Neural cell (in vitro differentiated cells): ENCODE results near the gene PLD1. TPM values are rescaled to one million over a fixed set of nuclear protein-coding genes. Genes with fewer than 3 reads are reported as not detected.

Experiments
- H2AFZ ChIP-seq: fragments of 200-600, 300-800 bp; sonication (generic), shearing (Covaris generic); 2 replicates; pipeline ENCODE4 v1.6.0; 2014; ENCODE audit warnings: low read depth, mild to moderate bottlenecking, antibody characterized with exemption, low read length, moderate library complexity
- H3F3A ChIP-seq: fragments of 200-600 bp; shearing (Covaris generic); 2 replicates; pipeline ENCODE4 v1.6.1; 2016; ENCODE audit warnings: mild to moderate bottlenecking, moderate library complexity, mixed read lengths, antibody characterized with exemption, low read length; ENCODE audit not compliant: insufficient read depth, poor library complexity, severe bottlenecking
- H3K27ac ChIP-seq: fragments of 200-600, 300-800 bp; sonication (generic), shearing (Covaris generic); 2 replicates; pipeline ENCODE4 v1.5.1; 2014; ENCODE audit warnings: mild to moderate bottlenecking, low read length, moderate library complexity
- H3K27me3 ChIP-seq: fragments of 300-800, 200-600 bp; sonication (generic), shearing (Covaris generic); 2 replicates; pipeline ENCODE4 v1.6.0; 2014; ENCODE audit warnings: mild to moderate bottlenecking, low read depth, low read length, moderate library complexity; ENCODE audit not compliant: insufficient read depth
- H3K36me3 ChIP-seq: fragments of 300-800, 200-600 bp; sonication (generic), shearing (Covaris generic); 2 replicates; pipeline ENCODE4 v1.5.1; 2014; ENCODE audit warnings: mild to moderate bottlenecking, antibody characterized with exemption, low read length, moderate library complexity; ENCODE audit not compliant: insufficient read depth
- H3K4me2 ChIP-seq: fragments of 300-800, 200-600 bp; sonication (generic), shearing (Covaris generic); 2 replicates; pipeline ENCODE4 v1.6.0; 2014; ENCODE audit warnings: mild to moderate bottlenecking, low read length
- H3K4me3 ChIP-seq: fragments of 300-800, 200-600 bp; sonication (generic), shearing (Covaris generic); 2 replicates; pipeline ENCODE4 v1.5.1; 2014; ENCODE audit warnings: mild to moderate bottlenecking, low read length, moderate library complexity
- H3K79me2 ChIP-seq: fragments of 200-600 bp; shearing (Covaris generic); replicated peaks from 2 replicates; pipeline ENCODE4 v1.6.0; 2014; ENCODE audit warnings: mild to moderate bottlenecking, low read length, moderate library complexity; ENCODE audit not compliant: insufficient read depth
- H3K9ac ChIP-seq: fragments of 300-800, 200-600 bp; sonication (generic), shearing (Covaris generic); 2 replicates; pipeline ENCODE4 v1.6.1; 2016; ENCODE audit warnings: mild to moderate bottlenecking, low read length, mixed read lengths
- H3K9me2 ChIP-seq: fragments of 200-600 bp; shearing (Covaris generic); 2 replicates; pipeline ENCODE4 v1.6.1; 2016; ENCODE audit warnings: mild to moderate bottlenecking, low read length, mixed read lengths; ENCODE audit not compliant: insufficient read depth
- H3K9me3 ChIP-seq: fragments of 200-600, 300-800 bp; sonication (generic), shearing (Covaris generic); 2 replicates; pipeline ENCODE4 v1.6.1; 2016; ENCODE audit warnings: mild to moderate bottlenecking, mixed run types, low read length, moderate library complexity, mixed read lengths
- H4K20me1 ChIP-seq: fragments of 200-600 bp; shearing (Covaris generic); 2 replicates; pipeline ENCODE4 v1.6.1; 2016; ENCODE audit warnings: mild to moderate bottlenecking, mixed run types; ENCODE audit not compliant: insufficient read depth
- CTCF ChIP-seq: fragments of 450-650 bp; IDR thresholded peaks from 2 replicates; pipeline ENCODE4 v1.5.1; 2014; ENCODE audit warnings: antibody characterized with exemption, mild to moderate bottlenecking, moderate library complexity; ENCODE audit not compliant: poor library complexity, severe bottlenecking
- EP300 ChIP-seq: fragments of 450-650 bp; conservative IDR thresholded peaks from 2 replicates; pipeline ENCODE4 v1.6.1; 2014; ENCODE audit warnings: antibody characterized with exemption, mild to moderate bottlenecking, moderate library complexity; ENCODE audit not compliant: poor library complexity, severe bottlenecking
- MXI1 ChIP-seq: fragments of 450-650 bp; conservative IDR thresholded peaks from 2 replicates; pipeline ENCODE4 v1.6.1; 2014; ENCODE audit warnings: antibody characterized with exemption, mild to moderate bottlenecking; ENCODE audit not compliant: poor library complexity, severe bottlenecking
- POLR2AphosphoS5 ChIP-seq: IDR thresholded peaks from 2 replicates; pipeline ENCODE4 v1.6.1; 2012
- RAD21 ChIP-seq: fragments of 450-650 bp; conservative IDR thresholded peaks from 2 replicates; pipeline ENCODE4 v1.6.1; 2014; ENCODE audit warnings: antibody characterized with exemption, mild to moderate bottlenecking, moderate library complexity
- REST ChIP-seq: IDR thresholded peaks from 2 replicates; pipeline ENCODE4 v1.6.1; 2012; ENCODE audit warnings: borderline replicate concordance
- SMC3 ChIP-seq: fragments of 450-650 bp; conservative IDR thresholded peaks from 2 replicates; pipeline ENCODE4 v1.6.1; 2014; ENCODE audit warnings: antibody characterized with exemption, mild to moderate bottlenecking, moderate library complexity; ENCODE audit not compliant: poor library complexity
- TAF1 ChIP-seq: IDR thresholded peaks from 2 replicates; pipeline ENCODE4 v1.6.1; 2012; ENCODE audit warnings: low read depth
- polyA plus RNA-seq: library from polyadenylated mRNA; depleted of rRNA; stranded (reverse); fragments of >200 nt; gene quantifications from 2 replicates; pipeline ENCODE4 v1.2.3, GENCODE V29; 2014

The PLD1 gene
- polyA plus RNA-seq, 1 donor from 2014 or later: 0.06 TPM

DNA sequence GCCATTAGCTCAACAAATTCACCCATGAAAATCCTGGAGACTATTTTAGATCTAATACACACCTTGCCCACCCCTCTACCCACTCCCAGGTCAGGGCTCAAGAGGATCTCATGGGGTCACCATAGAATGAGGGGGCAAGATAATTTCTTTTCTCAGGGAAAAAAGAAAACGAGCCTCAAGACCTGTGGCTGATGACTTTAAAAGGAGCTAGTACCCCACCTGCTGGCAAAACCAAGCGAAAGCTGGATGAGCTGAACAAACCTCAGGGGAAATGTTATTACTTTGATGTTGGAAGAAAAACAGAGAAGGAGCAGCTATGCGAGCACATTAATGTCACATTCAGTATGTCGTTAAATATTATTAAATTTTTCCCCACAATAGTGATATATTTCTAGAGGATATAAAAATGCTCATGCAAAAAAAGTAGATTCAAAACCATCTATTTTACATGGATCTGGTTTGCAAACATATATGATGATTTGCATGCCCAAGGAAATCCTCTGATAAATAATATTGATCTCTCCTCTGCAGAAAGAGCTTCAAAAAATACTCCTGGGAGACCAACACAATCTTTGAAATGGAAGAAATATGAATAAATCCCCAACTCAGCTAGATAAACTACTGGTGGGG is 37.7 kb downstream of the PLD1 start:
- Histone ChIP-seq H3K27me3 (no peaks in the 10 kb centered on the region), H3F3A (no peaks in the 10 kb centered on the region), H3K9me3 (no peaks in the 10 kb centered on the region), H3K9ac (no peak overlapping the region), H3K79me2 (no peaks in the 10 kb centered on the region), H3K27ac (no peak overlapping the region), H4K20me1 (no peaks in the 10 kb centered on the region), H3K9me2 (no peaks in the 10 kb centered on the region), H3K4me3 (no peak overlapping the region), H3K36me3 (no peaks in the 10 kb centered on the region), H2AFZ (no peak overlapping the region), H3K4me2 (no peak overlapping the region)
- TF ChIP-seq POLR2AphosphoS5 (no peak), SMC3 (peak; percentile 89), RAD21 (peak; percentile 82), CTCF (peak; percentile 84)

- Histone ChIP-seq H3K9ac (no peak overlapping the region), H3F3A (no peaks in the 10 kb centered on the region), H3K4me3 (no peak overlapping the region), H3K27me3 (no peaks in the 10 kb centered on the region), H4K20me1 (no peaks in the 10 kb centered on the region), H3K9me2 (no peaks in the 10 kb centered on the region), H3K9me3 (no peaks in the 10 kb centered on the region), H3K36me3 (no peaks in the 10 kb centered on the region), H3K27ac (no peak overlapping the region), H3K4me2 (no peak overlapping the region), H3K79me2 (no peaks in the 10 kb centered on the region), H2AFZ (no peak overlapping the region)
- no peak for TF ChIP-seq REST
Measured at GRCh38 chr3:171770689-171771620, 39.3 kb downstream of the PLD1 start.

DNA sequence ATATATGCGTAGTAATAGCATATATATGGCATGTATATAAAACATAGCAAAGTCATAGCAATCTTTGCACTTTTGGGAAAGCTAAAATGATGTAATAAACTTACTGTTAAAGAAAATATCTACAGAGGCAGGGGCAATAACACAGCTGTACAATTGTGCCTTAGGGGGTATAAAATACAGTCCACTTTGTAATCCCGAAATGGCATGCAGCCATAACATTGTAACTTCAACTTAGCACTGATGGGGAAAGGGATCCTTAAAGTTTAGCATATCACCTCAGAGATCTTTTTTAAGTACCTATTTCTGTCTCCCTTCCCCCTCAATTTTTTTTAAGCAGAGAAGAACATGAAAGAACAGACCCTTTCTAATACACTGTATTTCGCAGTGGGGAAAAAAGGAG is 40.8 kb downstream of the PLD1 start:
- H3K9ac ChIP-seq: no peak overlapping the region
- H3K4me3 ChIP-seq: no peak overlapping the region
- H3K27me3 ChIP-seq: no peaks in the 10 kb centered on the region
- no peaks in the 10 kb centered on the region for H3K9me3 ChIP-seq
- no peaks in the 10 kb centered on the region for H3F3A ChIP-seq
- no peak overlapping the region for H3K4me2 ChIP-seq
- no peaks in the 10 kb centered on the region for H3K36me3 ChIP-seq
- no peaks in the 10 kb centered on the region for H3K9me2 ChIP-seq
- no peaks in the 10 kb centered on the region for H4K20me1 ChIP-seq
- H3K27ac ChIP-seq: no peak overlapping the region
- H3K79me2 ChIP-seq: no peaks in the 10 kb centered on the region
- no peak overlapping the region for H2AFZ ChIP-seq
- no peak for TF ChIP-seq RAD21
- TF ChIP-seq POLR2AphosphoS5: no peak
- TF ChIP-seq REST: no peak
- TF ChIP-seq MXI1: no peak
- TF ChIP-seq CTCF: no peak
- TF ChIP-seq SMC3: no peak
- no peak for TF ChIP-seq TAF1
- no peak for TF ChIP-seq EP300
